ENCODE measurements around the gene SLC25A46.

Gene SLC25A46

DNA sequence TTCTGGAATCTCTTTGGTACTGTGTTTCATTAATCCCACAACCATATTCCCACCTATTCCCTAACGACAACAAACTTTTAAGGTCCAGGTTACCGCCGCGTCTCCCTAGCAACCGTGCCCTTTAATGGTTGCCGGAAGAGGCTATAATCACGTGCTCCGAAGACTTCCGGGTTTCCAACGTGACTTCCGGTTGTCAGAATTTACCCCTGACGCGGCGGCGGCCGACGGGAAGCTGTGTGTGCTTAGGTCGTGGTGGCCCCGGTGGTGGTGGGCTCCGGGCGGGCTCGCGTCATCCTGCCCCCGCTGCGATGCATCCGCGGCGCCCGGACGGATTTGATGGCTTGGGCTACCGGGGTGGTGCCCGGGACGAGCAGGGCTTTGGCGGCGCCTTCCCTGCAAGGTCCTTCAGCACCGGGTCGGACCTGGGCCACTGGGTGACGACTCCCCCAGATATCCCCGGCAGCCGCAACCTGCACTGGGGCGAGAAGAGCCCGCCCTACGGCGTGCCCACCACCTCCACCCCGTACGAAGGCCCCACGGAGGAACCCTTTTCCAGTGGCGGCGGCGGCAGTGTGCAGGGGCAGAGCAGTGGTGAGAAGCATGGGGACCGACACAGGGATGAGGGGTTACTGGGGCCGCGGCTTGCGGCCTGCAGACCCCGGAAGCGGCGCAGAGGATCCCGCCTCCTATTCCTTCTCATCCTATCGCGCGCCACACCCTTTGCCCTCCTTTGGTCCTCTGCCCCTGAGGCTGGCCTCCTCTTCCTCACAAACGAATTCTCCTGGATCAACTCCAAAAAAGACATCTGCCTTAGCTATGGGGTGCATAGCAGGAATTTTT lies at the start of gene SLC25A46:
Gene SLC25A46, plus strand, starts transcription at position 196 of the 840 bp plus-strand sequence. Its CDS starts 113 bp downstream, at position 309.
- TF ChIP-seq, protein P1, sequence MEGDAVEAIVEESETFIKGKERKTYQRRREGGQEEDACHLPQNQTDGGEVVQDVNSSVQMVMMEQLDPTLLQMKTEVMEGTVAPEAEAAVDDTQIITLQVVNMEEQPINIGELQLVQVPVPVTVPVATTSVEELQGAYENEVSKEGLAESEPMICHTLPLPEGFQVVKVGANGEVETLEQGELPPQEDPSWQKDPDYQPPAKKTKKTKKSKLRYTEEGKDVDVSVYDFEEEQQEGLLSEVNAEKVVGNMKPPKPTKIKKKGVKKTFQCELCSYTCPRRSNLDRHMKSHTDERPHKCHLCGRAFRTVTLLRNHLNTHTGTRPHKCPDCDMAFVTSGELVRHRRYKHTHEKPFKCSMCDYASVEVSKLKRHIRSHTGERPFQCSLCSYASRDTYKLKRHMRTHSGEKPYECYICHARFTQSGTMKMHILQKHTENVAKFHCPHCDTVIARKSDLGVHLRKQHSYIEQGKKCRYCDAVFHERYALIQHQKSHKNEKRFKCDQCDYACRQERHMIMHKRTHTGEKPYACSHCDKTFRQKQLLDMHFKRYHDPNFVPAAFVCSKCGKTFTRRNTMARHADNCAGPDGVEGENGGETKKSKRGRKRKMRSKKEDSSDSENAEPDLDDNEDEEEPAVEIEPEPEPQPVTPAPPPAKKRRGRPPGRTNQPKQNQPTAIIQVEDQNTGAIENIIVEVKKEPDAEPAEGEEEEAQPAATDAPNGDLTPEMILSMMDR (IDR thresholded peaks at IDR 0.05): no peak

DNA sequence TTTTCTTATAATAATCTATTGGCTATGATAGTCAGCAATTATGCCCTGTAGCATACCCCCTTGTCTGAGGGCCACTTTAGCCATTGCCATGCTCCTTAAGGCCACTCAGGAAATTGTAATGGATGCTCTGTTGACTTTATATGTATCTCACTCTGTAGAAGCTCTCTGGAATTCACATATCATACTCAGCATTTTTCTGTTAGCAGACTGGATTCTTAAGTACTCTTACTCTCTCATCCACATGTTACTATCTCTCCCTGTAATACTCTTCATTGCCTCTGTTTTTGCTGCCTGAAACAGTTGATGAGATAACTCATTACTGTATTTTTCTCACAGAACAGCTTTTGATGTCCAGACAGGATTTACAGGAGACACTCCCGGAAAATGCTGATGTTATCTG lies 36.5 kb upstream of the SLC25A46 start:
- TF ChIP-seq, protein P1 (IDR thresholded peaks at IDR 0.05): no peak

DNA sequence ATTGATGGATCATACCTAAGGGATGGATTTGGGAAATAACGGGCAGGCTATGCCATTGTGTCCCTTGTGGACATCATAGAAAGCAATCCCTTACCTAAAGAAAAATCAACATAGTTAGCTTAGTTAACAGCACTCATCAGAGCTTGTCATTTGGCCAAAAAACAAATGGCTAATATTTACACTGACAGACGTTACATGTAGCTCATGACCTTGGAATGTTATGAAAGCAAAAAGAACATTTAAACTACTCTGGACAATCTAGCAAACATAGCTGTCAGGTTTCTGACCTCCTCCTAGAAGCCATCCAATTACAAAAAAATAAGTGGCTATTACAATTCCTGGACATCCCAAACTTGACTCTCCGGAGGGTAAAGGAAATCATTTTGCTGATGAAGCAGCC lies 36.1 kb upstream of the SLC25A46 start:
- TF ChIP-seq, protein P1 (IDR thresholded peaks at IDR 0.05): no peak

DNA sequence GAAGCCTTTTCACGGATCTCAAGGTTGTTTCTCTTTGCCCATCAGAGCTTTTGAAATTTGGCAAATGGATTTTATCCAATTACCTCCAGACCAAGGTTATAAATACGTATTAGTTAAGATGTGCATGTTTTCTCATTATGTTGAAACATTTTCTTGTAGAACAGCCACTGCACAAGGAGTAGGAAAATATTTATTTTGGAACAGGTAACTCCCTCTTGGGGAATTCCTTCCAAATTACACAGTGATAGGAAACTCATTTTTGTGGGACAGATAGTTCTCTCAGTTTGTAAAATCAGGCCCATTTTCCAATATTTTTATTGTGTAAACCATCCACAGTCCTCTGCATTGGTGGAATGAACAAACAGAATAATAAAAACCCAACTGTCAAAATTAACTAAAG lies 35.3 kb upstream of the SLC25A46 start:
- TF ChIP-seq, protein P1 (IDR thresholded peaks at IDR 0.05): no peak

DNA sequence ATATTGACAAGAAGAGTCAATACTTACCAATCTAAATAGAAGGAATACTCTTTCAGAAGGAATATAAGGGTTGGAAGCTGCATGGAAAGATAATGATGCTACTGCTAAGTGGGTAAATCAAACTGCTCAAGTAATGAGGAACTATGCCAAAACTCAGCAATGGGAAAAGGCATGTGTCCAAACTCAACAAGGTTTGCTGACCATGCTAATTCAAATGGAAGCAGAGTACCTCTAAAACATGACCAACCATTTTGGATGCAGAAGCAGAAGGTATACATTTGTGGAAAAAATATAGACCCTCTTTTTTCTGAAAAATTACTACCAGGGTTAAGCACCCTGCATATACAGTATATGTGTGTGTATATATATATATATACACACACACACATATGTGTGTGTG lies 33.5 kb upstream of the SLC25A46 start:
- TF ChIP-seq, protein P1 (IDR thresholded peaks at IDR 0.05): no peak

- TF ChIP-seq, protein P1 (IDR thresholded peaks at IDR 0.05): no peak
Measured at GRCh38 chr5:110707260-110707844, 31.5 kb upstream of the SLC25A46 start.

- TF ChIP-seq, protein P1 (IDR thresholded peaks at IDR 0.05): no peak
Measured at GRCh38 chr5:110716247-110717245, 22.3 kb upstream of the SLC25A46 start.

All from LNCAP (cell line).